Urinary bladder (tissue), 4 donors: Measurements from ENCODE around the gene ABCA10. TPM values are rescaled to one million over a fixed set of nuclear protein-coding genes. Genes with fewer than 3 reads are reported as not detected.
"Not testable (repeated sequence)": the region's sequence is repeated elsewhere in the genome, so short reads cannot be mapped to it uniquely, and the experiment has no call there.

ENCODE experiments used
- DNase-seq: peaks from one replicate; pipeline ENCODE4 v3.0.0-alpha.2; 2015; ENCODE audit errors: extremely low spot score
- H3K27ac ChIP-seq: one replicate; pipeline ENCODE4 v1.5.1; 2013; ENCODE audit warnings: low read depth, mild to moderate bottlenecking, moderate library complexity
- H3K36me3 ChIP-seq: one replicate; pipeline ENCODE4 v1.6.1; 2013; ENCODE audit warnings: mild to moderate bottlenecking, moderate library complexity; ENCODE audit not compliant: insufficient read depth
- H3K4me1 ChIP-seq: one replicate; pipeline ENCODE4 v1.6.1; 2013; ENCODE audit warnings: mild to moderate bottlenecking, moderate library complexity; ENCODE audit not compliant: insufficient read depth
- H3K4me3 ChIP-seq: one replicate; pipeline ENCODE4 v1.5.1; 2013; ENCODE audit warnings: low read depth, low read length
- WGBS: extraction: QIAGEN DNeasy Blood & Tissue Kit; methylation state at CpG from one replicate; pipeline ENCODE4 v1.1.7; 2013; 5-methylcytosine and 5-hydroxymethylcytosine counted together
- polyA plus RNA-seq: library from polyadenylated mRNA; stranded (reverse); fragments of 200-250 nt; gene quantifications from one replicate; pipeline ENCODE4 v1.2.3, GENCODE V29; 2013
- total RNA-seq: library from RNA; depleted of rRNA; stranded (reverse); fragments of >200 nt; gene quantifications from one replicate; pipeline ENCODE4 v1.2.3, GENCODE V29; 2014
- donor health status: healthy with polysubstance abuse.
- donor health status: healthy.

The ABCA10 gene, protein sequence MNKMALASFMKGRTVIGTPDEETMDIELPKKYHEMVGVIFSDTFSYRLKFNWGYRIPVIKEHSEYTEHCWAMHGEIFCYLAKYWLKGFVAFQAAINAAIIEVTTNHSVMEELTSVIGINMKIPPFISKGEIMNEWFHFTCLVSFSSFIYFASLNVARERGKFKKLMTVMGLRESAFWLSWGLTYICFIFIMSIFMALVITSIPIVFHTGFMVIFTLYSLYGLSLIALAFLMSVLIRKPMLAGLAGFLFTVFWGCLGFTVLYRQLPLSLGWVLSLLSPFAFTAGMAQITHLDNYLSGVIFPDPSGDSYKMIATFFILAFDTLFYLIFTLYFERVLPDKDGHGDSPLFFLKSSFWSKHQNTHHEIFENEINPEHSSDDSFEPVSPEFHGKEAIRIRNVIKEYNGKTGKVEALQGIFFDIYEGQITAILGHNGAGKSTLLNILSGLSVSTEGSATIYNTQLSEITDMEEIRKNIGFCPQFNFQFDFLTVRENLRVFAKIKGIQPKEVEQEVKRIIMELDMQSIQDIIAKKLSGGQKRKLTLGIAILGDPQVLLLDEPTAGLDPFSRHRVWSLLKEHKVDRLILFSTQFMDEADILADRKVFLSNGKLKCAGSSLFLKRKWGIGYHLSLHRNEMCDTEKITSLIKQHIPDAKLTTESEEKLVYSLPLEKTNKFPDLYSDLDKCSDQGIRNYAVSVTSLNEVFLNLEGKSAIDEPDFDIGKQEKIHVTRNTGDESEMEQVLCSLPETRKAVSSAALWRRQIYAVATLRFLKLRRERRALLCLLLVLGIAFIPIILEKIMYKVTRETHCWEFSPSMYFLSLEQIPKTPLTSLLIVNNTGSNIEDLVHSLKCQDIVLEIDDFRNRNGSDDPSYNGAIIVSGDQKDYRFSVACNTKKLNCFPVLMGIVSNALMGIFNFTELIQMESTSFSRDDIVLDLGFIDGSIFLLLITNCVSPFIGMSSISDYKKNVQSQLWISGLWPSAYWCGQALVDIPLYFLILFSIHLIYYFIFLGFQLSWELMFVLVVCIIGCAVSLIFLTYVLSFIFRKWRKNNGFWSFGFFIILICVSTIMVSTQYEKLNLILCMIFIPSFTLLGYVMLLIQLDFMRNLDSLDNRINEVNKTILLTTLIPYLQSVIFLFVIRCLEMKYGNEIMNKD (N-terminal part only)
- total RNA-seq: 40.4 TPM
- polyA plus RNA-seq: 3.3 TPM

DNA sequence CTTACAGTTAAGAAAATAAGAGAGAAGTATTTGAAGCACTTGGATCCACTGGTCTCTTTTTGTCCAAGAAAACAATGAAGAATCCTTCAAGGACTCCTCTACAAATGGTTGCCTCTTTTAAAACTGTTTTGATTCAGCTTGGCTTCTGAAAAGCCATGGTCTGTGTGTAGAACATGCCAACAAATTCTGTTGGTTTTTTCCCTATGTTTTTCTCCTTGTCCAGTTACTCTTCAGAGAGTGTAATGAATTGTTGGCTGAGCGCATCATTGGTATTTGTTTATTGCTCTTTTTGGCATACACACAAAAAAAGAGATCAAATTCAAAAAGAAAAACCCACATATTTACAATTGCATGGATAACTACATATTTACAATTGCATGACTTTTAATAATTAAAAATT lies at the start of gene ABCA10:
TSS of gene ABCA10 (minus strand) at position 249 of the 400 bp plus-strand sequence. CDS start 3,466 bp downstream, outside the sequence.
- Histone ChIP-seq H3K4me1 (no peaks in the 10 kb centered on the region), H3K27ac (no peak within 1 kb of the TSS), H3K36me3 (no peaks in the 10 kb centered on the region), H3K4me3 (no peak within 1 kb of the TSS)
- no peak for DNase-seq
- 55% methylated on average over 1 of the region's 1 CpG for WGBS

DNA sequence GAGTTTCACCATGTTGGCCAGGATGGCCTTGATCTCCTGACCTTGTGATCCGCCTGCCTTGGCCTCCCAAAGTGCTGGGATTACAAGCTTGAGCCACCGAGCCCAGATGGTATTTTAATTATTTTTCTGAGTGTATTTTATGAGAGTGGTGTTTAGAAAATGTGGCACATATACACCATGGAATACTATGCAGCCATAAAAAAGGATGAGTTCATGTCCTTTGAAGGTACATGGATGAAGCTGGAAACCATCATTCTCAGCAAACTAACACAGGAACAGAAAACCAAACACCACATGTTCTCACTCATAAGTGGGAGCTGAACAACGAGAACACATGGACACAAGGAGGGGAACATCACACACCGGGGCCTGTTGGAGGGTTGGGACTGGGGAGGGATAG lies 47.7 kb upstream of the ABCA10 start:
- H3K27ac ChIP-seq, H3K36me3 ChIP-seq, H3K4me3 ChIP-seq, DNase-seq, H3K4me1 ChIP-seq: not testable (repeated sequence)
- WGBS: 97% methylated on average over 4 of the region's 4 CpGs

DNA sequence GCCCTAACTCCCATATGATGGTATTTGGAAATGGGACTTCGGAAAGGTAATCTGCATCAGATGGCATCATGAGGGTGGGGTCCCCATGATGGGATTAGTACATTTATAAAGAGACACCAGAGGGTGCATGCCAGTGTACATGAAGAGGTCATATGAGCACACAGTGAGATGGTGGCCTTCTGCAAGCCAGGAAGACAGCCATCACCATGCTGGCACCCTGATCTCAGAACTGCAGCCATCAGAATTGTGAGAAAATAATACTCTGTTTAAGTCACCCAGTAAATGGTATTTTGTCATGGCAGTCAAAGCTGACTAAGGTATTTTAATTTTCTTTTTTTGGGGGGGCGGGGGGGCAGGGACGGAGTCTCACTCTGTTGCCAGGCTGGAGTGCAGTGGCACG lies 47.1 kb upstream of the ABCA10 start:
- 97% methylated on average over 4 of the region's 4 CpGs for WGBS
- no peak overlapping the region for H3K27ac ChIP-seq
- H3K4me3 ChIP-seq: no peak overlapping the region
- H3K4me1 ChIP-seq: no peaks in the 10 kb centered on the region
- H3K36me3 ChIP-seq: no peaks in the 10 kb centered on the region
- no peak for DNase-seq

DNA sequence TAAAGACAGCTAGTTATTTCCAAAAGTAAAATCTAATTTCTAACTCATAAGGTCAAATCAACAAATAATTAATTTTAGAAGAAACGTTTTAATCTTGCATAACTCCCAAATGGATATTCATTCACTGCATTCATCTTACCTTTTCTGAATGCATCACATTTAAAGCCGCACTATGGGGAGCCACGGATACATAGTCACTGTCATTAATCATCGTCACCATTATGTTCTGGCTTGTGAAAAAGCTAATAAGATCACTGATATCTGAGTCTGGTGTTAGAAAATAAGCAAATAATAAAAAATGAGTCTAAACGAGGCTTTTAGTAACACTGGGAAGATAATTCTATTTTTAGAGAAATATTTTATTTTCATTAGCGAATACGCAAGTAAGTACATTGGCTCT lies 42.4 kb upstream of the ABCA10 start:
- DNase-seq: no peak
- H3K4me1 ChIP-seq: no peaks in the 10 kb centered on the region

DNA sequence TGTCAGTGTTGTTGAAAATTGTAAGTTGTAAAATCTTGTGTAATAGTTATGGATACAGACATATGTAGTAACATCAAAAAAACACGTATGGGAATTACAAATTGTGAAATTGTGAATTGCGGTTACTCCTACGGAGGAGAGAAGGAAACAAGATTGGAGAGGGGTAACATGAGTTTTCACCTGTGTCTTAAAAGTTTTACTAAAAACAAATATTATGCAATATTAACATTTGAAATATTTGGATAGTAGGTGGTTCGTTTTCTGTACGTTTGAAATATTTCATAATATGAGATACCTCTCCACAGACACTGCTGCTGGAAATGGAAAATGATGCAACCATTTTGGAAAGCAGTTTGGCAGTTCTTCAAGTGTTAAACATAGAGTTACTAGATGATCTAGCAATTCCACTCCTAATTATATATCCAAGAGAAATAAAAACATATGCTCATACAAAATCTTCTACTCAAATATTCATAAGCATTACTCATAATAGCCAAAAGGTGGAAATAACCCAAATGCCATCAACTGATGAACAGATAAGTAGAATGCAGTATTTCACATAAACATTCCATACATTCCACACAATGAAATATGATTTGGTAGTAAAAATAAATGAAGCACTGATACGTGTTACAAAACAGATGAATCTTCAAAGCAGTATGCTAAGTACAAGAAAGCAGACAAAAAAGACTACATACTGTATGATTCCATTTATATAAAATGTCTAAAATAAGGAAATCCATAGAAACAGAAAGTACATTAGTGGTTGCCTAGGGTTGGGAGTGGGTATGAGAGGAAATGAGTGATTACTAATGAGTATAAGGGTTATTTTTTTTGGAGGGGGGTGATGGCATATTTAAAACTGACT lies 40.7 kb upstream of the ABCA10 start:
- WGBS: 64% methylated on average over 6 of the region's 6 CpGs
- no peak for DNase-seq
- H3K27ac ChIP-seq: no peak overlapping the region

More for the DNA sequence above, 42.4 kb upstream of the ABCA10 start:
- 84% methylated on average over 7 of the region's 7 CpGs for WGBS
- Histone ChIP-seq H3K36me3 (no peaks in the 10 kb centered on the region), H3K4me3 (no peak overlapping the region), H3K27ac (no peak overlapping the region)

DNA sequence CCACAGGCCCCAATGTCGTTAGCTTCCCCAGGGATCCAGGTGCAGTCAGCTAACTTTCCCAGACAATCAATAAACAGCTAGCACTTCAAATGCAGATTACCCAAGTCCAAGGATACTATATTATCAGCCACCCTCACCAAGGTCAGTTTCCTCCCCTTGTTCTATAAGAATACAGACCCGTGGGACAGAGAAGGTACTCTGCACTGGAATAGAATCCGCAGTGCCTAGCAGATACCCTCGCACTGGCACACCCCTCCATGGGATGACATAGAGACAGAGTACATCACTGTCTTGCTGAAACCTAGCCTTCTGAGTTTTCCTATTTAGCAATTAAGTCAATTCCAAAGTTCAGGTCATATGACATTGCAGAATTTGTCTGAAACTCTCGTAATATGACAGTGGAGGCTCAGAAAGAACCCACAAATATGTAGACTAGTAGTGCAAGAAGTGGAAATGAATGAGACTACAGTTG lies 40.0 kb upstream of the ABCA10 start:
- no peak for DNase-seq
- H3K4me1 ChIP-seq: no peaks in the 10 kb centered on the region
- H3K36me3 ChIP-seq: no peaks in the 10 kb centered on the region
- no peak overlapping the region for H3K27ac ChIP-seq
- H3K4me3 ChIP-seq: no peak overlapping the region
- WGBS: 96% methylated on average over 5 of the region's 5 CpGs

More for the DNA sequence above, 40.7 kb upstream of the ABCA10 start:
- no peak overlapping the region for H3K4me3 ChIP-seq
- no peaks in the 10 kb centered on the region for H3K4me1 ChIP-seq
- H3K36me3 ChIP-seq: no peaks in the 10 kb centered on the region

DNA sequence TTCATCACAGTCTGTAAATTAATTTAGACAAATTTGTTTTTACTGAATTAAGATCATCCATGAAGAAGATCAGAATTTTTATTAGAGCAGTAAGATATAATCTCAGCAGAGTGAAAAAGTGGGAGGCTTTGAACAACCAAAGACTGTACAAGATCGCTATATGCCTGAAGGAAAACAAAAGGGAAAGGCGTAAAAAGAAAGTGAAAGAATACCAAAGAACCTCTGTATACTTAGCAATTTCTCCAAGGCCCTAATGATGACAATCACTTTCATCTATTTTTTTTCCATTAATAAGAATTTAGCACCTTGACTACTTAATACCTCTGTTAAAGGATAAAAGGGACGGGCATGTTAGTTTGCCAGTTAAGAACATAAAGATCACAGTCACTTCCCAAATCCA lies 38.6 kb upstream of the ABCA10 start:
- Histone ChIP-seq H3K4me3 (no peak overlapping the region), H3K27ac (no peak overlapping the region), H3K4me1 (no peaks in the 10 kb centered on the region), H3K36me3 (no peaks in the 10 kb centered on the region)
- DNase-seq: no peak
- WGBS: 93% methylated on average over 3 of the region's 3 CpGs

DNA sequence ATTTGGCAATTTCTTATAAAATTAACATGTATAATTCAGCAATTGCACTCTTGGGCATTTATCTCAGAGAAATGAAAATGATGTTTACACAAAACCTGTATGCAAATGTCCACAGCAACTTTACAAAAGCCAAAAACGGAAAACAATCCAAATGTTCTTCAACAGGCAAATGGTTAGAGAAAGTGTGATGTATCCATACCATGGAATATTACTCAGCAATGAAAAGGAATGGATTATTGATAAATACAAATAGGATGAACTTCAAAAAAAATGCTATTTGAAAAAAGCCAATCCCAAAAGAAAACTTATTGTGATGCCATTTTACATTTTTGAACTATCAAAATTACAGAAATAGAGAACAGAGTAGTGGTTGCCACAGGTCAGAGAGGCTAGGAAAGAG lies 37.2 kb upstream of the ABCA10 start:
- 100% methylated on average over 1 of the region's 1 CpG for WGBS
- H3K36me3 ChIP-seq: no peaks in the 10 kb centered on the region
- no peak overlapping the region for H3K4me3 ChIP-seq
- H3K4me1 ChIP-seq: no peaks in the 10 kb centered on the region
- no peak overlapping the region for H3K27ac ChIP-seq
- no peak for DNase-seq

DNA sequence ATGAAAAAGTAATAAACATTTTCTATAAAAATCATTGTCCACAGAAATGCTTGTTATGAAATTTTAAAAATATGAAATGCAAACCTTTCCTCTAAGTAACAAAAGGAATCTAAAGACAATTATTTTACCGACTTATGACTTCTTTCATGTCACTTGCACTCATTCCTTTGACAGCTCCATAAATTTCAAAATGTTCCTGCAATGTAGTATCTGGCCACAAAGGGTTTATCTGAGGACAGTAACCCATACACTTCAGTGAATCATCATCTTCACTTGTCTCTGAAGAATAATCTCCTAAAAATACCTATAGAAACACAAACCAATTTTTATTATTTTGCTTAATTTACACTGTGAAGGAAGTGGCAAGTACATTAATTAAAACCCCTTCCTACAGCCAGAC lies 25.6 kb upstream of the ABCA10 start:
- Histone ChIP-seq H3K4me3 (no peak overlapping the region), H3K36me3 (peaks cover 3% of the 10 kb centered on the region), H3K4me1 (no peaks in the 10 kb centered on the region), H3K27ac (no peak overlapping the region)
- no peak for DNase-seq
- 38% methylated on average over 1 of the region's 1 CpG for WGBS

DNA sequence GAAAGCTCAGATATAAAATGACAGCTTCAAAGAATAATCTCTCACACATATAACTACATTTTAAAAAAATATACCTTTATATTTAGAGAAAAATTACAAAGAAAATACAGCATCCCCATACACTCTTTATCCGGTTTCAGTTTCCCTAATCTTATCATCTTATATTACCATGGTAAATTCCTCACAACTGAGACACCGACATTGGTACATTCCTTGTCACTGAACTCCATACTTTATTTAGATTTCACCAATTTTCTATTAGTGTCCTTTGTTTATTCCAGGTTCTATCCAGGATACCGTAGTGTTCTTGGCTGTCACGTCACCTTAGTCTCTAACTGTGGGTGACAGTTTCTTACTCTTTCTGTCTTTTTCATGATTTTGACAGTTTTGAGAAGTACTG lies 22.0 kb upstream of the ABCA10 start:
- no peak for DNase-seq
- Histone ChIP-seq H3K36me3 (peaks cover 2% of the 10 kb centered on the region), H3K27ac (no peak overlapping the region), H3K4me1 (no peaks in the 10 kb centered on the region), H3K4me3 (no peak overlapping the region)
- WGBS: 63% methylated on average over 4 of the region's 4 CpGs

DNA sequence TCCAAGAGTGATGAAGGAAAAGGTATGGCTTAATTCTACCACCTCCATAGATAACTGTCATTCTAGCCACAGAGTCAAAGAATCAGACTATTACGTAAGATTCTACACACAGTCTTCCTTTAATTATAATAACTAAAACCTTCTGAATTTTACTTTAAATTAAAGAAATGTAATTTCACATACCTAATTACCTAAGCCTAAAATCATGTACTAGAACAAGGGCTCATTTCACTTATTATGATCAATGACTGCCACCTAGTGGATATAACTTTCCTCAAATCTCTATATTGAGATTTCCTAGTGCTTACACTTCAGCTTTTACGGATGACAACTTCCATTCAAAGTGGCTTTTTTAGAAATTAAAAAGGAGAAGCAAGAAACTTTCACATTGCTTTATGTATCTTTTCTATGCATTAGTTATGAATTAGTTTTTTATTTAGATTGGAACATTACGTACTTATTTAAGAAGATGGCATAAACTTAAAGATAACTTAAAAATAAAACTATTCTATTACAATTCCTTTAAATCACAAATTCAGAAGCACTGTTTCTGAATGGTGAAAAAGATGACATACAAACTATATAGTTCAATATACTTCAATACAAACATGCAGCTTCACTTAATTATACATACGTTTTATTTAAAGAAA lies 18.2 kb upstream of the ABCA10 start:
- Histone ChIP-seq H3K36me3 (no peaks in the 10 kb centered on the region), H3K4me3 (no peak overlapping the region), H3K4me1 (no peaks in the 10 kb centered on the region), H3K27ac (no peak overlapping the region)
- no peak for DNase-seq
- 67% methylated on average over 4 of the region's 4 CpGs for WGBS

DNA sequence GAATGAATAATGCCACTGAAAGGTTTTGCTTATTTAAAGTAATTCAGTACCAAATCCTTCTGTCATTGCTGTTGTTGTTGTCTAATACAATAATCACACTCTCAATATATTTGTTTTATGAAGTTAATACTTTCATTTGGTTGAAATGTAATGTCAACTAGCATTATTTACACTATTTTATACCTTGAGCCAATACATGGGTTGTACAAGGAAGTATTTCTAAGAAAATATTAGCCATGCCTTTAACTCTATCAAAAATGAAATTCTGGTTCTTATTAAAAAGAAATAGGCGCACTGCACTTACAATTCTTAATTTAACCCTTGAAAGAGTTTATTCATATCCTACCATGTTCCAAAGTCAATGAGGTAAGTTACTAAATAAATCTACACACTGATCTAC lies 17.6 kb upstream of the ABCA10 start:
- H3K36me3 ChIP-seq: no peaks in the 10 kb centered on the region
- DNase-seq: no peak
- 67% methylated on average over 1 of the region's 1 CpG for WGBS
- H3K4me3 ChIP-seq: no peak overlapping the region
- H3K27ac ChIP-seq: no peak overlapping the region
- H3K4me1 ChIP-seq: no peaks in the 10 kb centered on the region
